H1 (cell line): ENCODE data around the gene CENPP. TPM values are rescaled to one million over a fixed set of nuclear protein-coding genes. Genes with fewer than 3 reads are reported as not detected.

Experiments
- CTCF ChIA-PET: fragments of 300-600 bp; sonication (Branson Sonifier 250); formaldehyde crosslinking; loops from one replicate; lab custom pipeline; 2021; ENCODE audit not compliant: partially characterized antibody; lab: Charles Lee
- POLR2A ChIA-PET: fragments of 300-600 bp; sonication (Branson Sonifier 250); formaldehyde crosslinking; loops from one replicate; lab custom pipeline; 2021; ENCODE audit warnings: inconsistent platforms; ENCODE audit not compliant: partially characterized antibody; lab: Charles Lee
- DNase-seq, 2 experiments: peaks; one replicate each; pipeline versions ENCODE4 v3.0.0 to v3.0.0-alpha.2; 2010 to 2022; ENCODE audit warnings: low spot score in 2 of 2, low read depth in 1 of 2, mixed read lengths in 1 of 2
- FAIRE-seq: peaks from 2 replicates; lab custom pipeline; 2011; peaks lifted over from hg19 to GRCh38; lab: Jason Lieb, UNC
- H2AFZ ChIP-seq: 2 replicates; pipeline ENCODE4 v1.8.1; 2012; ENCODE audit warnings: low read length, inconsistent platforms
- H2AK5ac ChIP-seq: 2 replicates; pipeline ENCODE4 v1.6.1; 2013; ENCODE audit warnings: low read depth, low read length
- H2BK120ac ChIP-seq: replicated peaks from 2 replicates; pipeline ENCODE3; 2013; ENCODE audit warnings: low read depth, low read length, inconsistent platforms
- H2BK12ac ChIP-seq: 2 replicates; pipeline ENCODE4 v1.6.1; 2013; ENCODE audit warnings: low read depth, low read length
- H2BK15ac ChIP-seq: 2 replicates; pipeline ENCODE4 v1.6.1; 2013; ENCODE audit warnings: low read length
- H2BK20ac ChIP-seq: 2 replicates; pipeline ENCODE4 v1.6.1; 2013; ENCODE audit warnings: low read length
- H2BK5ac ChIP-seq: 2 replicates; pipeline ENCODE4 v1.6.1; 2013; ENCODE audit warnings: low read depth, low read length
- H3K14ac ChIP-seq: 2 replicates; pipeline ENCODE4 v1.6.1; 2013; ENCODE audit warnings: inconsistent platforms; ENCODE audit not compliant: insufficient read length
- H3K18ac ChIP-seq: 2 replicates; pipeline ENCODE4 v1.6.1; 2013; ENCODE audit warnings: low read length; ENCODE audit errors: extremely low read depth
- H3K23ac ChIP-seq: 2 replicates; pipeline ENCODE4 v1.6.1; 2013; ENCODE audit warnings: inconsistent platforms; ENCODE audit not compliant: insufficient read length
- H3K23me2 ChIP-seq: 2 replicates; pipeline ENCODE4 v1.6.1; 2013; ENCODE audit warnings: low read depth, low read length
- H3K27ac ChIP-seq: 2 replicates; pipeline ENCODE4 v1.6.1; 2011; ENCODE audit warnings: low read depth, low read length, inconsistent platforms
- H3K27me3 ChIP-seq, 4 experiments: replicated peaks in 1 of 4; 1 replicate in 1 of 4; 2 replicates in 3 of 4; pipeline versions ENCODE4 v1.6.1 to v1.8.1; 2011 to 2013; ENCODE audit warnings: low read length in 3 of 4, mild to moderate bottlenecking in 3 of 4, inconsistent platforms in 2 of 4, mixed read lengths in 2 of 4, moderate library complexity in 1 of 4; ENCODE audit not compliant: control insufficient read depth in 3 of 4, insufficient read depth in 3 of 4; ENCODE audit errors: extremely low read depth in 1 of 4
- H3K36me3 ChIP-seq, 4 experiments: 2 replicates each; pipeline versions ENCODE4 v1.6.1 to v1.8.1; 2011 to 2013; ENCODE audit warnings: mild to moderate bottlenecking in 4 of 4, low read length in 3 of 4, moderate library complexity in 2 of 4, control low read depth in 1 of 4, inconsistent platforms in 1 of 4; ENCODE audit not compliant: insufficient read depth in 4 of 4, control insufficient read depth in 2 of 4
- H3K4ac ChIP-seq: replicated peaks from 2 replicates; pipeline ENCODE3; 2013; ENCODE audit warnings: low read length, low read depth, mixed read lengths, inconsistent platforms; ENCODE audit not compliant: insufficient read length
- H3K4me1 ChIP-seq, 4 experiments: replicated peaks in 1 of 4; 1 replicate in 1 of 4; 2 replicates in 3 of 4; pipeline versions ENCODE4 v1.6.1 to v1.8.1; 2011 to 2013; ENCODE audit warnings: low read length in 3 of 4, inconsistent platforms in 2 of 4, mixed read lengths in 1 of 4; ENCODE audit not compliant: insufficient read depth in 4 of 4, control insufficient read depth in 3 of 4
- H3K4me2 ChIP-seq, 2 experiments: 2 replicates each; pipeline versions ENCODE4 v1.6.1 to v1.8.1; 2011 to 2013; ENCODE audit warnings: low read depth in 2 of 2, low read length in 2 of 2, control low read depth in 1 of 2, inconsistent platforms in 1 of 2, mild to moderate bottlenecking in 1 of 2; ENCODE audit not compliant: insufficient read depth in 1 of 2
- H3K4me3 ChIP-seq, 4 experiments: fragments of 200-600, 300-600 bp in 1 of 4; sonication (generic), shearing (Covaris generic), sonication (Bioruptor Twin) in 1 of 4; 2 replicates each; pipeline versions ENCODE4 v1.5.1 to v1.8.1; 2011 to 2016; ENCODE audit warnings: low read length in 4 of 4, low read depth in 3 of 4, control low read depth in 2 of 4, inconsistent platforms in 2 of 4, mild to moderate bottlenecking in 2 of 4, mixed read lengths in 1 of 4, moderate library complexity in 1 of 4; ENCODE audit not compliant: insufficient read depth in 2 of 4; ENCODE audit errors: extremely low read depth in 1 of 4
- H3K56ac ChIP-seq: replicated peaks from 2 replicates; pipeline ENCODE3; 2013; ENCODE audit warnings: low read depth, mild to moderate bottlenecking, mixed read lengths, low read length, inconsistent platforms; ENCODE audit not compliant: insufficient read length
- H3K79me1 ChIP-seq: 2 replicates; pipeline ENCODE4 v1.6.1; 2013; ENCODE audit warnings: low read depth, low read length, control low read depth
- H3K79me2 ChIP-seq, 2 experiments: 2 replicates each; pipeline versions ENCODE4 v1.6.1 to v1.8.1; 2012 to 2013; ENCODE audit warnings: low read length in 2 of 2, mild to moderate bottlenecking in 2 of 2, inconsistent platforms in 1 of 2; ENCODE audit not compliant: insufficient read depth in 2 of 2, control insufficient read depth in 1 of 2
- H3K9ac ChIP-seq, 4 experiments: replicated peaks in 1 of 4; 1 replicate in 1 of 4; 2 replicates in 3 of 4; pipeline versions ENCODE4 v1.6.1 to v1.8.1; 2011 to 2013; ENCODE audit warnings: low read depth in 3 of 4, low read length in 3 of 4, control low read depth in 2 of 4, mild to moderate bottlenecking in 2 of 4, moderate library complexity in 2 of 4, inconsistent platforms in 1 of 4; ENCODE audit errors: extremely low read depth in 1 of 4
- H3K9me3 ChIP-seq, 2 experiments: 2 replicates each; pipeline versions ENCODE4 v1.6.1 to v1.8.1; 2012 to 2013; ENCODE audit warnings: mild to moderate bottlenecking in 2 of 2, moderate library complexity in 2 of 2, control low read depth in 1 of 2, inconsistent platforms in 1 of 2, low read depth in 1 of 2, low read length in 1 of 2, mixed read lengths in 1 of 2; ENCODE audit not compliant: insufficient read depth in 2 of 2
- H4K20me1 ChIP-seq, 2 experiments: replicated peaks in 1 of 2; 2 replicates each; pipeline versions ENCODE3 to v1.8.1; 2011 to 2013; ENCODE audit warnings: inconsistent platforms in 2 of 2, low read length in 2 of 2, mild to moderate bottlenecking in 1 of 2; ENCODE audit not compliant: insufficient read depth in 2 of 2, control insufficient read depth in 1 of 2
- H4K5ac ChIP-seq: 2 replicates; pipeline ENCODE4 v1.6.1; 2013; ENCODE audit warnings: low read length, low read depth, mixed read lengths, inconsistent platforms; ENCODE audit not compliant: insufficient read length
- H4K8ac ChIP-seq: 2 replicates; pipeline ENCODE4 v1.8.0; 2013; ENCODE audit warnings: mild to moderate bottlenecking, moderate library complexity, low read length, inconsistent platforms; ENCODE audit not compliant: insufficient read depth; ENCODE audit errors: extremely low read depth
- H4K91ac ChIP-seq: replicated peaks from 2 replicates; pipeline ENCODE3; 2013; ENCODE audit warnings: low read length, mixed read lengths, inconsistent platforms; ENCODE audit not compliant: insufficient read length
- CHD1 ChIP-seq: IDR thresholded peaks from 2 replicates; pipeline ENCODE4 v1.6.1; 2012; ENCODE audit warnings: low read depth, low read length, improper control_type of control experiment
- RAD21 ChIP-seq, 2 experiments: IDR thresholded peaks in 1 of 2; conservative IDR thresholded peaks in 1 of 2; 2 replicates each; pipeline ENCODE4 v1.6.1; 2011; ENCODE audit warnings: low read depth in 2 of 2, low read length in 2 of 2, improper control_type of control experiment in 1 of 2, inconsistent platforms in 1 of 2, mild to moderate bottlenecking in 1 of 2, moderate library complexity in 1 of 2
- WGBS, 2 experiments: shearing (Covaris generic) in 1 of 2; methylation state at CpG; one replicate each; pipeline versions ENCODE4 v1.1.6 to v1.1.7; 2013 to 2015; ENCODE audit warnings: low lambda C conversion rate in 2 of 2, mixed read lengths in 2 of 2, inconsistent platforms in 1 of 2, low coverage in 1 of 2, missing lambda C conversion rate in 1 of 2; ENCODE audit not compliant: insufficient replicate concordance in 2 of 2, insufficient coverage in 1 of 2, insufficient read length in 1 of 2; ENCODE audit errors: extremely low coverage in 1 of 2, missing lambda C conversion rate in 1 of 2; 5-methylcytosine and 5-hydroxymethylcytosine counted together
- polyA plus RNA-seq, 7 experiments: library from polyadenylated mRNA; depleted of rRNA in 3 of 7; stranded (reverse) in 5 of 7; unstranded in 2 of 7; fragments of >200 nt in 5 of 7; fragments of 200-250 nt in 2 of 7; gene quantifications; 1 replicate in 5 of 7; 2 replicates in 1 of 7; 4 replicates in 1 of 7; pipeline versions ENCODE4 v1.2.1 to v1.2.3, GENCODE V29; 2011 to 2013; ENCODE audit warnings: missing spikeins in 2 of 7, mixed read lengths in 2 of 7
- total RNA-seq: library from RNA; stranded (reverse); fragmentation: NEBNext Ultra II Directional; extraction: Animal tissue kit (Norgen Biotek cat#: 25700); gene quantifications from 2 replicates; pipeline ENCODE4 v1.2.1, GENCODE V29; 2021

The CENPP gene
- total and polyA plus RNA-seq, 2 of the 8 experiments (the other 6 are each of a cell fraction or from before 2014, with no cell fraction given) = 2.7 to 10.8 TPM

- H3K23me2 ChIP-seq = no peaks in the 10 kb centered on the region
- CTCF ChIA-PET = interaction anchor here (1.3 kb wide), 1 partner anchor 29 kb away, joined by 3 read pairs; the partner anchor contains the start of gene ECM2
- POLR2A ChIA-PET = no interaction called here
- FAIRE-seq (no peak), DNase-seq (no peak)
- WGBS, 2 experiments = 80% methylated on average over 2 of the region's 2 CpGs; no CpG with 5 or more reads in 1 of the 2 experiments
- H3K4me1 ChIP-seq = peaks cover 2 to 3% (median 2%) of the 10 kb centered on the region in 4 experiments; a peak in 5 of 7 replicates
- H3K56ac ChIP-seq = no peak overlapping the region
- H4K5ac ChIP-seq = no peak overlapping the region
- no peaks in the 10 kb centered on the region for H3K9me3 ChIP-seq
- TF ChIP-seq CHD1 (no peak), RAD21 (IDR thresholded peaks at IDR 0.05 in 1 of 2, conservative IDR thresholded peaks at IDR 0.05 in 1 of 2; ENCODE audit: low read depth in 2 of 2, low read length in 2 of 2) (peak in 1 of 2 experiments; percentile 25; a peak in 2 of 4 replicates)
- H2AFZ ChIP-seq = no peak overlapping the region
- no peak overlapping the region for H3K4me3 ChIP-seq
- no peak overlapping the region for H2BK5ac ChIP-seq
- H3K79me1 ChIP-seq = no peaks in the 10 kb centered on the region
- H3K27me3 ChIP-seq = no peaks in the 10 kb centered on the region
- no peak overlapping the region for H3K18ac ChIP-seq
- H3K4me2 ChIP-seq = no peak overlapping the region
- H3K27ac ChIP-seq = no peak overlapping the region
- no peak overlapping the region for H4K91ac ChIP-seq
- no peak overlapping the region for H2BK12ac ChIP-seq
- H4K8ac ChIP-seq = no peak overlapping the region
- H2AK5ac ChIP-seq = no peak overlapping the region
- no peak overlapping the region for H3K23ac ChIP-seq
- no peak overlapping the region for H3K9ac ChIP-seq
- H2BK15ac ChIP-seq = no peak overlapping the region
- H2BK120ac ChIP-seq = no peak overlapping the region
- H2BK20ac ChIP-seq = no peak overlapping the region
- H3K14ac ChIP-seq = no peak overlapping the region
- H3K79me2 ChIP-seq = no peaks in the 10 kb centered on the region
- H3K4ac ChIP-seq = no peak overlapping the region
- H3K36me3 ChIP-seq = no peaks in the 10 kb centered on the region
- no peaks in the 10 kb centered on the region for H4K20me1 ChIP-seq
Measured at GRCh38 chr9:92507005-92507404, 181.3 kb downstream of the CENPP start.
